GM23338 (cell line): ENCODE data around the gene SMAD3.

Experiments
- CTCF ChIP-seq, 2 experiments: fragments of 200-600 bp in 1 of 2; sonication (generic) in 1 of 2; conservative IDR thresholded peaks; 2 replicates each; pipeline versions ENCODE4 v1.5.1 to v1.6.1; 2016 to 2017; ENCODE audit warnings: antibody characterized with exemption in 2 of 2, low read depth in 2 of 2, mild to moderate bottlenecking in 2 of 2, moderate library complexity in 1 of 2
- ETS1 ChIP-seq: IDR thresholded peaks from 2 replicates; pipeline ENCODE4 v1.6.1; 2016; ENCODE audit warnings: antibody characterized with exemption
- EZH2 ChIP-seq: fragments of 200-600 bp; sonication (generic); IDR thresholded peaks from one replicate; pipeline ENCODE4 v1.8.0; 2017; ENCODE audit warnings: antibody characterized with exemption, mild to moderate bottlenecking, low read depth; ENCODE audit not compliant: unreplicated experiment
- EZH2phosphoT487 ChIP-seq: fragments of 200-600 bp; sonication (generic); IDR thresholded peaks from one replicate; pipeline ENCODE4 v1.8.1; 2018; ENCODE audit warnings: antibody characterized with exemption; ENCODE audit not compliant: unreplicated experiment
- POLR2AphosphoS5 ChIP-seq: IDR thresholded peaks from 2 replicates; pipeline ENCODE4 v1.6.1; 2016; ENCODE audit warnings: antibody characterized with exemption, low read depth
- REST ChIP-seq: IDR thresholded peaks from one replicate; pipeline ENCODE4 v1.6.1; 2018; ENCODE audit warnings: antibody characterized with exemption; ENCODE audit not compliant: unreplicated experiment

- TF ChIP-seq CTCF (conservative IDR thresholded peaks at IDR 0.05; ENCODE audit: low read depth in 2 of 2) (no peak), POLR2AphosphoS5 (no peak), REST (no peak), EZH2 (no peak), EZH2phosphoT487 (no peak), ETS1 (no peak)
Observed at GRCh38 chr15:67176195-67176971, 111.0 kb downstream of the SMAD3 start.
